GM12878 (cell line): ENCODE results near the gene GTSE1. TPM values are rescaled to one million over a fixed set of nuclear protein-coding genes. Genes with fewer than 3 reads are reported as not detected.

Experiments used
- ATAC-seq: fragments of 200-7000 bp; cut with Tn5 transposase; 3 replicates; pipeline ENCODE4 v1.9.1; 2020; ENCODE audit warnings: mild to moderate bottlenecking, moderate library complexity
- BruUV-seq: library from RNA; stranded (reverse); fragments of 400-500 nt; replicated peaks from 2 replicates; lab custom pipeline; 2021; lab: Mats Ljungman, UMichigan
- CTCF ChIA-PET: fragments of 300-600 bp; sonication (Branson Sonifier 250); formaldehyde crosslinking; extraction: SDS; loops from one replicate; lab custom pipeline; 2021; ENCODE audit warnings: inconsistent platforms; lab: Yijun Ruan, JAX
- POLR2A ChIA-PET: fragments of 350-600 bp; formaldehyde crosslinking; extraction: SDS; loops from one replicate; lab custom pipeline; 2021; ENCODE audit warnings: inconsistent platforms; lab: Charles Lee
- RAD21 ChIA-PET: fragments of 300-600 bp; sonication (Branson Sonifier 250); formaldehyde crosslinking; loops from one replicate; lab custom pipeline; 2023; ENCODE audit warnings: antibody characterized with exemption; ENCODE audit not compliant: unreplicated experiment; lab: Charles Lee
- SMC1A ChIA-PET: fragments of 300-600 bp; sonication (Branson Sonifier 250); formaldehyde crosslinking; loops from one replicate; lab custom pipeline; 2023; ENCODE audit not compliant: unreplicated experiment, uncharacterized antibody; lab: Charles Lee
- DNase-seq: peaks from one replicate; pipeline ENCODE4 v3.0.0-alpha.2; 2011; ENCODE audit warnings: low read depth, low spot score
- FAIRE-seq: peaks from 3 replicates; lab custom pipeline; 2011; peaks lifted over from hg19 to GRCh38; lab: Jason Lieb, UNC
- H2AFZ ChIP-seq: 2 replicates; pipeline ENCODE4 v1.6.0; 2011; ENCODE audit warnings: low read depth, low read length, control low read depth; ENCODE audit not compliant: control insufficient read depth
- H3K27ac ChIP-seq: 2 replicates; pipeline ENCODE4 v1.5.1; 2011; ENCODE audit warnings: control low read depth; ENCODE audit not compliant: control insufficient read depth, insufficient read depth
- H3K27me3 ChIP-seq, 2 experiments: replicated peaks in 1 of 2; 2 replicates each; pipeline versions ENCODE4 v1.6.0 to v1.6.1; 2011; ENCODE audit warnings: low read length in 1 of 2; ENCODE audit not compliant: control insufficient read depth in 2 of 2, insufficient read depth in 2 of 2
- H3K36me3 ChIP-seq, 2 experiments: 2 replicates each; pipeline ENCODE4 v1.5.1; 2011; ENCODE audit warnings: low read length in 1 of 2; ENCODE audit not compliant: control insufficient read depth in 2 of 2, insufficient read depth in 2 of 2
- H3K4me1 ChIP-seq: 2 replicates; pipeline ENCODE4 v1.6.1; 2011; ENCODE audit warnings: mild to moderate bottlenecking, low read length, moderate library complexity, mixed read lengths; ENCODE audit not compliant: control insufficient read depth, insufficient read depth
- H3K4me2 ChIP-seq: 2 replicates; pipeline ENCODE4 v1.6.0; 2011; ENCODE audit warnings: control low read depth; ENCODE audit not compliant: control insufficient read depth, insufficient read depth
- H3K4me3 ChIP-seq: fragments of 200-600 bp; sonication (generic); 2 replicates; pipeline ENCODE4 v1.5.1; 2016
- H3K79me2 ChIP-seq: 2 replicates; pipeline ENCODE4 v1.6.0; 2011; ENCODE audit warnings: low read length; ENCODE audit not compliant: control insufficient read depth, insufficient read depth
- H3K9ac ChIP-seq: 2 replicates; pipeline ENCODE4 v1.8.0; 2011; ENCODE audit warnings: low read length, control low read depth, mixed read lengths; ENCODE audit not compliant: control insufficient read depth, insufficient read depth
- H3K9me3 ChIP-seq: replicated peaks from 3 replicates; pipeline ENCODE4 v1.5.1; 2011; ENCODE audit warnings: mild to moderate bottlenecking, low read length; ENCODE audit not compliant: control insufficient read depth, insufficient read depth
- H4K20me1 ChIP-seq: 2 replicates; pipeline ENCODE4 v1.6.0; 2011; ENCODE audit not compliant: control insufficient read depth, insufficient read depth
- ATF2 ChIP-seq: IDR thresholded peaks from 2 replicates; pipeline ENCODE4 v1.6.1; 2012; ENCODE audit warnings: low read length, inconsistent platforms
- ATF3 ChIP-seq: IDR thresholded peaks from 2 replicates; pipeline ENCODE4 v1.6.1; 2011; ENCODE audit warnings: low read depth, mild to moderate bottlenecking, low read length, moderate library complexity, borderline replicate concordance; ENCODE audit errors: extremely low read depth
- ATF7 ChIP-seq: fragments of 450-650 bp; IDR thresholded peaks from 2 replicates; pipeline ENCODE4 v1.6.1; 2016; ENCODE audit warnings: low read depth, mild to moderate bottlenecking
- BHLHE40 ChIP-seq, 2 experiments: fragments of 450-650 bp in 1 of 2; IDR thresholded peaks; 2 replicates each; pipeline ENCODE4 v1.6.1; 2011 to 2017; ENCODE audit warnings: low read depth in 2 of 2, borderline replicate concordance in 1 of 2, improper control_type of control experiment in 1 of 2, low read length in 1 of 2, mild to moderate bottlenecking in 1 of 2
- CREB1 ChIP-seq: IDR thresholded peaks from 2 replicates; pipeline ENCODE4 v1.6.1; 2012; ENCODE audit warnings: low read depth, mild to moderate bottlenecking, inconsistent platforms
- ELK1 ChIP-seq: IDR thresholded peaks from 2 replicates; pipeline ENCODE4 v1.6.1; 2012; ENCODE audit warnings: low read depth, low read length, improper control_type of control experiment
- IRF5 ChIP-seq: fragments of 450-650 bp; IDR thresholded peaks from 2 replicates; pipeline ENCODE4 v1.6.1; 2017; ENCODE audit warnings: borderline replicate concordance
- KDM1A ChIP-seq: fragments of 200-600 bp; sonication (generic); IDR thresholded peaks from 2 replicates; pipeline ENCODE4 v1.6.1; 2016; ENCODE audit warnings: borderline replicate concordance
- MLLT1 ChIP-seq: fragments of 450-650 bp; IDR thresholded peaks from 2 replicates; pipeline ENCODE4 v1.6.1; 2016; ENCODE audit warnings: mild to moderate bottlenecking
- MTA3 ChIP-seq: IDR thresholded peaks from 2 replicates; pipeline ENCODE4 v1.6.1; 2012; ENCODE audit warnings: low read length, inconsistent platforms, borderline replicate concordance
- NR2C1 ChIP-seq: fragments of 450-650 bp; IDR thresholded peaks from 2 replicates; pipeline ENCODE4 v1.6.1; 2017; ENCODE audit warnings: antibody characterized with exemption, mild to moderate bottlenecking, moderate library complexity
- PAX8 ChIP-seq: fragments of 450-650 bp; IDR thresholded peaks from 2 replicates; pipeline ENCODE4 v1.6.1; 2017; ENCODE audit warnings: mild to moderate bottlenecking, moderate library complexity
- RAD51 ChIP-seq: fragments of 450-650 bp; IDR thresholded peaks from 2 replicates; pipeline ENCODE4 v1.6.1; 2016; ENCODE audit warnings: moderate library complexity, mild to moderate bottlenecking, inconsistent platforms
- RELA ChIP-seq: fragments of 450-650 bp; IDR thresholded peaks from 2 replicates; pipeline ENCODE4 v1.8.0; 2014; ENCODE audit warnings: borderline replicate concordance; ENCODE audit not compliant: partially characterized antibody
- SUZ12 ChIP-seq: fragments of 200-600 bp; sonication (generic); IDR thresholded peaks from one replicate; pipeline ENCODE4 v1.6.1; 2018; ENCODE audit warnings: antibody characterized with exemption, mild to moderate bottlenecking; ENCODE audit not compliant: unreplicated experiment
- ZNF622 ChIP-seq: fragments of 450-650 bp; IDR thresholded peaks from 2 replicates; pipeline ENCODE4 v1.6.1; 2017; ENCODE audit warnings: mild to moderate bottlenecking, inconsistent platforms
- WGBS: methylation state at CpG from one replicate; pipeline ENCODE4 v1.1.6; 2016; ENCODE audit warnings: low lambda C conversion rate; ENCODE audit not compliant: insufficient replicate concordance, insufficient coverage; ENCODE audit errors: missing lambda C conversion rate; 5-methylcytosine and 5-hydroxymethylcytosine counted together
- in situ Hi-C: fragments of 300-500 bp; cut with MboI; formaldehyde crosslinking; loops from 9 replicates; pipeline ENCODE4 v1.14.3; 2018; ENCODE audit warnings: mixed read lengths
- intact Hi-C: fragments of 100-400 bp; cut with micrococcal nuclease; formaldehyde crosslinking; loops from one replicate; pipeline ENCODE4 v1.14.2; 2022; ENCODE audit not compliant: unreplicated experiment
- polyA plus RNA-seq, 11 experiments: library from polyadenylated mRNA; depleted of rRNA in 4 of 11; unstranded in 6 of 11; stranded (reverse) in 5 of 11; fragments of >200 nt; fragmentation: Nextera tagmentation in 4 of 11; fragmentation: Illumina TruSeq in 1 of 11; extraction: Ambion mirVana in 4 of 11; extraction: Trizol in 1 of 11; gene quantifications; 1 replicate in 1 of 11; 2 replicates in 10 of 11; pipeline versions ENCODE4 v1.2.1 to v1.2.3, GENCODE V29; 2011 to 2016; ENCODE audit warnings: inconsistent platforms in 2 of 11, missing spikeins in 2 of 11, low read depth in 1 of 11
- total RNA-seq, 4 experiments: library from RNA; depleted of rRNA in 3 of 4; stranded (reverse); fragments of >200 nt in 3 of 4; fragmentation: Illumina TruSeq in 1 of 4; extraction: Trizol in 1 of 4; gene quantifications; 2 replicates each; pipeline versions ENCODE4 v1.2.1 to v1.2.3, GENCODE V29; 2013 to 2021

The GTSE1 gene
- total and polyA plus RNA-seq, 10 of the 15 experiments (the other 5 are each of a cell fraction or from before 2014, with no cell fraction given) = 6.6 to 46.2 (median 32.3) TPM

GRCh38 chr22:46347646-46348045 is 51.0 kb downstream of the GTSE1 start (continued):
- TF ChIP-seq SUZ12 (no peak), MLLT1 (no peak)

- H3K79me2 ChIP-seq = no peaks in the 10 kb centered on the region
- no peak overlapping the region for H3K4me2 ChIP-seq
- ChIA-PET CTCF (no interaction called here), RAD21 (no interaction called here), POLR2A (no interaction called here), SMC1A (no interaction called here)
- H3K9ac ChIP-seq = no peak overlapping the region
- H3K36me3 ChIP-seq = peaks cover 24 to 45% of the 10 kb centered on the region in 2 experiments
- H2AFZ ChIP-seq = no peak overlapping the region
- no peaks in the 10 kb centered on the region for H3K9me3 ChIP-seq
- H3K27ac ChIP-seq = no peak overlapping the region
- BruUV-seq = no TSS peak
- H3K27me3 ChIP-seq = no peaks in the 10 kb centered on the region
- FAIRE-seq = no peak
- 95% methylated on average over 14 of the region's 15 CpGs for WGBS
- H3K4me1 ChIP-seq = no peaks in the 10 kb centered on the region
- intact Hi-C loops = no loop called here
- no peak for ATAC-seq
- H4K20me1 ChIP-seq = no peaks in the 10 kb centered on the region
- no peak overlapping the region for H3K4me3 ChIP-seq
- no peak for DNase-seq
- in situ Hi-C loops = no loop called here
- TF ChIP-seq IRF5 (no peak), KDM1A (no peak), ATF2 (no peak), ZNF622 (no peak), BHLHE40 (IDR thresholded peaks at IDR 0.05; ENCODE audit: borderline replicate concordance in 1 of 2, low read depth in 2 of 2, low read length in 1 of 2) (no peak), RAD51 (no peak), ATF3 (no peak), MTA3 (no peak), NR2C1 (no peak), ATF7 (no peak), ELK1 (no peak), PAX8 (no peak), CREB1 (no peak), RELA (no peak)
These were observed 51.5 kb downstream of the GTSE1 start for GRCh38 chr22:46348099-46348695.
